Astrocyte of the cerebellum (primary cell): ENCODE measurements around the gene CMTM1.

Experiments used
- DNase-seq: peaks from one replicate; pipeline ENCODE4 v3.0.0-alpha.2; 2011; ENCODE audit warnings: low read depth
- H3K4me3 ChIP-seq: 2 replicates; pipeline ENCODE4 v1.5.1; 2011; ENCODE audit warnings: mild to moderate bottlenecking, low read depth, low read length, moderate library complexity
- CTCF ChIP-seq: IDR thresholded peaks from 2 replicates; pipeline ENCODE4 v1.5.1; 2012; ENCODE audit warnings: low read length, low read depth, moderate library complexity, mild to moderate bottlenecking; ENCODE audit errors: missing control alignments
- in situ Hi-C: cut with HindIII; loops from 2 replicates; pipeline ENCODE4 v1.10.0; 2017; ENCODE audit warnings: low sequenced_read_pairs

The CMTM1 gene

GRCh38 chr16:66520406-66521170 is 45.7 kb upstream of the CMTM1 start:
- DNase-seq: no peak
- no peak for TF ChIP-seq CTCF
- in situ Hi-C loops: no loop called here
- no peak overlapping the region for H3K4me3 ChIP-seq

GRCh38 chr16:66521252-66521713 is 45.0 kb upstream of the CMTM1 start:
- no peak for DNase-seq
- no peak overlapping the region for H3K4me3 ChIP-seq
- no peak for TF ChIP-seq CTCF
- in situ Hi-C loops: no loop called here

GRCh38 chr16:66521951-66522771 is 44.1 kb upstream of the CMTM1 start:
- no peak for TF ChIP-seq CTCF
- peak; percentile 94 for DNase-seq
- in situ Hi-C loops: no loop called here
- no peak overlapping the region for H3K4me3 ChIP-seq

GRCh38 chr16:66522816-66523590 is 43.2 kb upstream of the CMTM1 start:
- in situ Hi-C loops: no loop called here
- TF ChIP-seq CTCF: no peak
- DNase-seq: no peak
- no peak overlapping the region for H3K4me3 ChIP-seq

- DNase-seq: no peak
- in situ Hi-C loops: no loop called here
- no peak overlapping the region for H3K4me3 ChIP-seq
- TF ChIP-seq CTCF: no peak
Measured at GRCh38 chr16:66523861-66524354, 42.3 kb upstream of the CMTM1 start.

- no peak overlapping the region for H3K4me3 ChIP-seq
- TF ChIP-seq CTCF: no peak
- in situ Hi-C loops: no loop called here
- no peak for DNase-seq
Measured at GRCh38 chr16:66524601-66525164, 41.6 kb upstream of the CMTM1 start.
